ENCODE measurements around the gene CIAO2A. TPM values are rescaled to one million over a fixed set of nuclear protein-coding genes. Genes with fewer than 3 reads are reported as not detected.

Gene CIAO2A
- total RNA-seq, 1 experiment from 2014 or later, result 38.7 TPM

GRCh38 chr15:64099379-64099778 is 5.7 kb upstream of the CIAO2A start:
- peaks cover 18% of the 10 kb centered on the region for H3K36me3 Mint-ChIP-seq (ENCODE audit: insufficient read depth, unreplicated experiment)
- no peak overlapping the region for H3K4me3 Mint-ChIP-seq (ENCODE audit: unreplicated experiment)
- DNase-seq (ENCODE audit: unreplicated experiment), result no peak
- intact Hi-C loops (cut with micrococcal nuclease), result no loop called here
- ChIA-PET CTCF (interaction anchor here (0.5 to 2.3 kb wide), 3 partner anchors 30 to 533 kb away, joined by 3 to 12 read pairs (median 3); no protein-coding TSS in a partner anchor), POLR2A (no interaction called here)
- no peak for TF ChIP-seq CTCF (IDR thresholded peaks at IDR 0.05; ENCODE audit: unreplicated experiment)
- H3K9me3 Mint-ChIP-seq (ENCODE audit: unreplicated experiment), result no peaks in the 10 kb centered on the region
- H3K4me1 Mint-ChIP-seq (ENCODE audit: insufficient read depth, unreplicated experiment), result peaks cover 9% of the 10 kb centered on the region
- no peak overlapping the region for H3K27ac Mint-ChIP-seq (ENCODE audit: low read depth, unreplicated experiment)
- H3K27me3 Mint-ChIP-seq (ENCODE audit: insufficient read depth, unreplicated experiment), result no peaks in the 10 kb centered on the region
- no TSS peak for BruUV-seq (replicated peaks)

- Mint-ChIP-seq H3K9me3 (ENCODE audit: unreplicated experiment) (no peaks in the 10 kb centered on the region), H3K4me3 (ENCODE audit: unreplicated experiment) (peak overlapping the region; percentile 92), H3K27me3 (ENCODE audit: insufficient read depth, unreplicated experiment) (no peaks in the 10 kb centered on the region), H3K4me1 (ENCODE audit: insufficient read depth, unreplicated experiment) (peaks cover 20% of the 10 kb centered on the region), H3K27ac (ENCODE audit: low read depth, unreplicated experiment) (peak overlapping the region; percentile 98), H3K36me3 (ENCODE audit: insufficient read depth, unreplicated experiment) (peaks cover 23% of the 10 kb centered on the region)
- ChIA-PET POLR2A (interaction anchor here (0.6 to 4.9 kb wide), 13 partner anchors 8 to 1722 kb away, joined by 3 to 64 read pairs (median 5); partner anchors contain the start of gene PPIB), CTCF (interaction anchor here (0.9 to 2.3 kb wide), 2 partner anchors 14 to 57 kb away, joined by 5 to 12 read pairs; no protein-coding TSS in a partner anchor)
- intact Hi-C loops (cut with micrococcal nuclease), result no loop called here
- peak; percentile 8 for TF ChIP-seq CTCF (IDR thresholded peaks at IDR 0.05; ENCODE audit: unreplicated experiment)
- DNase-seq (ENCODE audit: unreplicated experiment), result peak; percentile 37
- BruUV-seq (replicated peaks), result no TSS peak
Measured at GRCh38 chr15:64096668-64097384, 3.2 kb upstream of the CIAO2A start.

- CTCF ChIA-PET, result interaction anchor here (0.6 to 0.9 kb wide), 2 partner anchors 15 to 57 kb away, joined by 3 to 5 read pairs; no protein-coding TSS in a partner anchor
- Mint-ChIP-seq H3K27ac (ENCODE audit: low read depth, unreplicated experiment) (peak within 1 kb of the TSS; percentile 98), H3K4me1 (ENCODE audit: insufficient read depth, unreplicated experiment) (peaks cover 20% of the 10 kb centered on the region), H3K4me3 (ENCODE audit: unreplicated experiment) (peak within 1 kb of the TSS; percentile 92), H3K27me3 (ENCODE audit: insufficient read depth, unreplicated experiment) (no peaks in the 10 kb centered on the region), H3K36me3 (ENCODE audit: insufficient read depth, unreplicated experiment) (peaks cover 29% of the 10 kb centered on the region), H3K9me3 (ENCODE audit: unreplicated experiment) (no peaks in the 10 kb centered on the region)
- no peak for TF ChIP-seq CTCF (IDR thresholded peaks at IDR 0.05; ENCODE audit: unreplicated experiment)
- TSS peak; percentile 43 for BruUV-seq (replicated peaks)
- intact Hi-C loops (cut with micrococcal nuclease), result loop anchor here (2.0 kb wide), 1 partner anchor 57 kb away; no protein-coding TSS in a partner anchor
- DNase-seq (ENCODE audit: unreplicated experiment), result peak; percentile 93
- POLR2A ChIA-PET, result interaction anchor here (0.6 to 4.9 kb wide), 17 partner anchors 9 to 1722 kb away, joined by 3 to 64 read pairs (median 5); partner anchors contain the start of genes PPIB and RPS27L
Measured at GRCh38 chr15:64095795-64096667, 2.4 kb upstream of the CIAO2A start, which contains the start of gene SNX1. TSS of gene SNX1 (plus strand) at chr15:64095982. CDS start at chr15:64096014, 32 bp downstream.
